ENCODE results near the gene TAC3. TPM values are rescaled to one million over a fixed set of nuclear protein-coding genes. Genes with fewer than 3 reads are reported as not detected.
"Not testable (repeated sequence)": the region's sequence is repeated elsewhere in the genome, so short reads cannot be mapped to it uniquely, and the experiment has no call there.

Gene TAC3
- polyA plus RNA-seq, 3 donors: not detected

DNA sequence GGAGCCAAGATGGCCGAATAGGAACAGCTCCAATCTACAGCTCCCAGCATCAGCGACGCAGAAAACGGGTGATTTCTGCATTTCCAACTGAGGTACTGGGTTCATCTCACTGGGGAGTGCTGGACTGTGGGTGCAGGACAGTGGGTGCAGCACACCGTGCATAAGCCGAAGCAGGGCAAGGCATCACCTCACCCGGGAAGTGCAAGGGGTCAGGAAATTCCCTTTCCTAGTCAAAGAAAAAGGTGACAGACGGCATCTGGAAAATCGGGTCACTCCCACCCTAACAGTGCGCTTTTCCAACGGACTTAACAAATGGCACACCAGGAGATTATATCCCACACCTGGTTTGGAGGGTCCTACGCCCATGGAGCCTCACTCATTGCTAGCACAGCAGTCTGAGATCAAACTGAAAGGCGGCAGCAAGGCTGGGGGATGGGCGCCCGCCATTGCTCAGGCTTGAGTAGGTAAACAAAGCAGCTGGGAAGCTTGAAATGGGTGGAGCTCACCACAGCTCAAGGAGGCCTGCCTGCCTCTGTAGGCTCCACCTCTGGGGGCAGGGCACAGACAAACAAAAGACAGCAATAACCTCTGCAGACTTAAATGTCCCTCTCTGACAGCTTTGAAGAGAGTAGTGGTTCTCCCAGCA is 50.2 kb downstream of the TAC3 start:
- 86 to 96% (median 95%) methylated on average over 15 of the region's 15 CpGs for WGBS, 3 donors
- not testable (repeated sequence) for H3K27ac ChIP-seq (ENCODE audit: low read depth, low read length)

DNA sequence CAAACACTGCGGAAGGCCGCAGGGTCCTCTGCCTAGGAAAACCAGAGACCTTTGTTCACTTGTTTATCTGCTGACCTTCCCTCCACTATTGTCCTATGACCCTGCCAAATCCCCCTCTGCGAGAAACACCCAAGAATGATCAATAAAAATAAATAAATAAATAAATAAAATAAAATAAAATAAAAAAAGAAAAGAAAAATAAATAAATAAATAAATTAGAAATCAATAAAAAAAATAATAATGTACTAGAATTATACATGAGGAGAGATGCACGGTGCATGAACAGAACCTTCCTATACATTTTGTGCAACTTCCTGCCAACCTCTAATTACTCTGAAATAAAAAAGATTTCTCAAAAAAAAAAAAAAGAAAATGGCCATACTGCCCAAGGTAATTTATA is 51.2 kb downstream of the TAC3 start:
- H3K27ac ChIP-seq (ENCODE audit: low read depth, low read length): not testable (repeated sequence)
- WGBS, 3 donors: 90 to 99% (median 94%) methylated on average over 3 to 4 of the region's 4 CpGs

GRCh38 chr12:56963557-56963956 is 52.8 kb downstream of the TAC3 start:
- H3K27ac ChIP-seq (ENCODE audit: low read depth, low read length): not testable (repeated sequence)
- 96 to 100% methylated on average over 8 to 19 of the region's 27 CpGs; no CpG with 5 or more reads in 1 of the 3 donors for WGBS, 3 donors

DNA sequence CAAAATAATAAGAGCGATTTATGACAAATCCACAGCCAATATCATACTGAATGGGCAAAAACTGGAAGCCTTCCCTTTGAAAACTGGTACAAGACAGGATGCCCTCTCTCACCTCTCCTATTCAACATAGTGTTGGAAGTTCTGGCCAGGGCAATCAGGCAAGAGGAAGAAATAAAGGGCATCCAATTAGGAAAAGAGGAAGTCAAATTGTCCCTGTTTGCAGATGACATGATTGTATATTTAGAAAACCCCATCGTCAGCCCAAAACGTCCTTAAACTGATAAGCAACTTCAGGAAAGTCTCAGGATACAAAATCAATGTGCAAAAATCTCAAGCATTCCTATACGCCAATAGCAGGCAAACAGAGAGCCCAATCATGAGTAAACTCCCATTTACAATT is 54.1 kb downstream of the TAC3 start:
- not testable (repeated sequence) for H3K27ac ChIP-seq (ENCODE audit: low read depth, low read length)
- 48 to 52% (median 51%) methylated on average over 4 of the region's 4 CpGs for WGBS, 3 donors

Other genes starting within 250 kb of the TAC3 start
- not detected for gene SDR9C7, start 82.1 kb downstream of the TAC3 start, polyA plus RNA-seq
- under 1 TPM in 2 of 3 donors, not detected in 1; 0.12 to 0.21 TPM for gene RDH16, start 58.9 kb downstream of the TAC3 start, polyA plus RNA-seq
- 1 to 10 TPM; 1.2 to 2.2 (median 1.7) TPM for gene ZBTB39, start 10.0 kb downstream of the TAC3 start, polyA plus RNA-seq
- 1 to 10 TPM in 1 of 3 donors, under 1 TPM in 2; 0.08 to 1.5 (median 0.11) TPM for gene MYO1A, start 33.6 kb upstream of the TAC3 start, polyA plus RNA-seq
- 1 to 10 TPM; 1.7 to 2.3 (median 1.8) TPM for gene NEMP1, start 62.3 kb upstream of the TAC3 start, polyA plus RNA-seq
- gene NAB2, start 72.6 kb upstream of the TAC3 start, polyA plus RNA-seq: 10 to 100 TPM in 2 of 3 donors, 1 to 10 TPM in 1; 3.9 to 26.9 (median 17.1) TPM
- 100 to 1,000 TPM in 2 of 3 donors, 10 to 100 TPM in 1; 57.2 to 170 (median 120) TPM for gene STAT6, start 94.8 kb upstream of the TAC3 start, polyA plus RNA-seq
- gene LRP1, start 112.0 kb upstream of the TAC3 start, polyA plus RNA-seq: 100 to 1,000 TPM in 2 of 3 donors, 10 to 100 TPM in 1; 28.1 to 414 (median 116) TPM
- not detected for gene LRP1-AS, start 131.1 kb upstream of the TAC3 start, polyA plus RNA-seq
- 1 to 10 TPM; 2.0 to 4.5 (median 3.4) TPM for gene NXPH4, start 200.3 kb upstream of the TAC3 start, polyA plus RNA-seq
- 10 to 100 TPM; 39.3 to 71.7 (median 60.8) TPM for gene SHMT2, start 213.2 kb upstream of the TAC3 start, polyA plus RNA-seq
- gene STAC3, start 234.7 kb upstream of the TAC3 start, polyA plus RNA-seq: 1 to 10 TPM in 2 of 3 donors, under 1 TPM in 1; 0.72 to 4.5 (median 1.8) TPM